AG10803 (cell line): ENCODE measurements around the gene JMJD8.

Source experiments
- DNase-seq: peaks from one replicate; pipeline ENCODE4 v3.0.0; 2010; ENCODE audit warnings: low read depth
- H3K4me3 ChIP-seq: 2 replicates; pipeline ENCODE4 v1.5.1; 2011; ENCODE audit warnings: mild to moderate bottlenecking, low read length, control low read depth
- CTCF ChIP-seq: conservative IDR thresholded peaks from 2 replicates; pipeline ENCODE4 v1.5.1; 2011; ENCODE audit warnings: mild to moderate bottlenecking, low read length, control low read depth, inconsistent platforms

JMJD8 gene

GRCh38 chr16:644556-644955, 39.6 kb downstream of the JMJD8 start:
- TF ChIP-seq CTCF, result no peak
- H3K4me3 ChIP-seq, result no peak overlapping the region
- DNase-seq, result no peak

GRCh38 chr16:643050-643368, 41.1 kb downstream of the JMJD8 start:
- TF ChIP-seq CTCF, result no peak
- H3K4me3 ChIP-seq, result peak overlapping the region; percentile 77
- no peak for DNase-seq

GRCh38 chr16:642189-643049, 41.7 kb downstream of the JMJD8 start:
- peak overlapping the region; percentile 77 for H3K4me3 ChIP-seq
- no peak for DNase-seq
- no peak for TF ChIP-seq CTCF

GRCh38 chr16:641326-642188, 42.6 kb downstream of the JMJD8 start, which contains the start of gene MCRIP2:
TSS of gene MCRIP2 (plus strand) at chr16:641828. CDS start at chr16:641992, 164 bp downstream.
- H3K4me3 ChIP-seq, result peak within 1 kb of the TSS; percentile 77
- TF ChIP-seq CTCF, result no peak
- peak; percentile 72 for DNase-seq

GRCh38 chr16:640614-641013, 43.5 kb downstream of the JMJD8 start:
- H3K4me3 ChIP-seq, result no peak overlapping the region; the same call in 1 of the 2 replicates
- no peak for DNase-seq
- no peak for TF ChIP-seq CTCF

GRCh38 chr16:638836-639235, 45.3 kb downstream of the JMJD8 start:
- H3K4me3 ChIP-seq, result no peak overlapping the region
- no peak for DNase-seq
- TF ChIP-seq CTCF, result no peak

GRCh38 chr16:638034-638543, 46.0 kb downstream of the JMJD8 start:
- no peak for TF ChIP-seq CTCF
- no peak overlapping the region for H3K4me3 ChIP-seq
- DNase-seq, result no peak
